Lung microvascular endothelial cell (primary cell): ENCODE results near the gene SCTR. TPM values are rescaled to one million over a fixed set of nuclear protein-coding genes. Genes with fewer than 3 reads are reported as not detected.
A peak's percentile ranks its signal among the peaks of the same experiment; 100 is the strongest.

ENCODE experiments used
- DNase-seq, 2 donors: peaks; one replicate each; pipeline versions ENCODE4 v3.0.0 to v3.0.0-alpha.2; 2010; ENCODE audit warnings: low read depth in 2 of 2
- total RNA-seq: library from RNA; depleted of rRNA; stranded (reverse); fragments of >200 nt; gene quantifications from 2 replicates; pipeline ENCODE4 v1.2.1, GENCODE V29; 2014

Gene SCTR
- total RNA-seq, 1 donor from 2014 or later = not detected

DNA sequence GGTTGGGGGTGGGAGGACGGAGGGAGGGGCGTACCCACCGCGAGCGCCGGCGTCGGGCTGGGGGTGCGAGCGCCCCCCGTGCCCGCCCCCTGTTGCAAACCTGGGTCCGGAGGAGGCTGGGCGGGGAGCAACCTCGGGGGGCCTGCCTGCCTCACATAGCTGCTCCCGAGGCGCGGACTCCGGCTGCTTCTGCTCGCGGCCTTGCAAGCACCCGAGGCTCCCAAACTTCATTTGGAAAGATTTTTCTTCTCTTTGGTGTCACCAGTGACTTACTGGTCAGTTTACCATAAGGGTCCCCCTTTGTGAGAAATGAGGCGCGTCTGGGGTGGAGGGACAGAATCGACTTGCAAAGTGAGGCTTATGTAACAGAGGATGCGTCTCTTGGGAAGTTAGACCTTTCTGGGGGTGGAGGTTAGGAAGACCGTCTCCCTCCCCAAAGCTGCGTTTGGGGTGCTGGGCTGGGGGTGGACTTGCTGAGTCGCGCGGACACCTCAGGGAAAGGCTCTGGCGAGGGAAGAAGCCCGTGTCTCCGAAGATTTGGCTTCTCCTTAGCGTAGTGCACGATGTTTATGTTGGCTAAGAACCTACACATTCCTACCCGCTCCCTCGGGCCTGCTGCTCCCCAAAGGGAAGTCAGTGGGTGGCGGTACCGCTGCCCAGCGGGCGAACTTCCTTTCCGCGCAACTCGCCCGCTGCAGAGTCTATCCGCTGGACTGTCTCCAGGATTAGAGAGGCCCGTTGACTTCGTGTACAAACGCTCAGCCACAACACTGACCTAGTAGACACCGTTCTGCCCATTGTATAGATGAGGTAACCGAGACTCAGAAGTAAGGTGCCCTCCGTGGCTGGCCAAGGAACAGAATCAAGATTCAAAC, 92.1 kb downstream of the SCTR start:
- DNase-seq = peak in 1 of 2 donors; percentile 10

DNA sequence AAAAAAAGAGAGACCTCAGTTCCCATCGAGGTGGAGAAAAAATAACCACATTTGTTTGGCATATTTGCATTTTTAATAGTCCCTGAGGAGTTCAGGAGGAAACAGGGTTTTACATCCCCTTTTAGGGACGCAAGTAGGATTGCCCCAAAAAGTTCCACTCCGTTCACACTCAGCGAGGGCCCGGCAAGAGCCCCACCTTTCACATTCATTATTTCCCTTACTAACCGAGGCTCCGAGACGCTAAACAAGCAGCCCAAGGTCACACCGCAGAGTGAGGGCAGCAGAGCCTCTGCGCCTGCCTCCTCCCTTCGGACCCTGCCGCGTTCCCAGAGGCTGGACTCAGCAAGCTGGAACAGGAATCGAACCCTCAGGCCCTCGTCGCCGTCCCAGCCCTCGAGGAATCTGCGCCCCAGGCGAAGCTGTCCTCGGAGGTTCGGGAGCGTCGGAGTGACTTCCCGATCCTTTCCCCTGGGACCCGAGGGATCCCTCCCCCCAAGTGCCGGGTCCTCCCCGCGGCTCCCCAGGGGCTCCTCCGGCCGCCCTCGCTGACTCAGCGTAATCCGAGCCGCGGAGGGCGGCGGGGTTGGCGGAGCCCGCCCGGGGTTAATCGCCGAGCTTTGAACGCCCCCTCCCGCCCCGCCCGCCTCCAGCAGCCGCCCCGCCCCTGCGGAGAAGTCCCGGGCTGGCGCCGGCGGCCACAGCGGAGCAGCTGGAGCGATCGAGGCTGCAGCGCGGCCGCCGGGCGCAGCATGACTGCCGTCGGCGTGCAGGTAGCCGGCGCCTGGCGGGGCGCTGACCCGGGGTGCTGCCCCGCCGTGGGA, 92.9 kb downstream of the SCTR start, which contains the start of gene TMEM37:
TMEM37 (plus strand) TSS at position 700 of the 821 bp plus-strand sequence; CDS start at position 750, 50 bp downstream.
- DNase-seq = peak; percentile 13 to 49

DNA sequence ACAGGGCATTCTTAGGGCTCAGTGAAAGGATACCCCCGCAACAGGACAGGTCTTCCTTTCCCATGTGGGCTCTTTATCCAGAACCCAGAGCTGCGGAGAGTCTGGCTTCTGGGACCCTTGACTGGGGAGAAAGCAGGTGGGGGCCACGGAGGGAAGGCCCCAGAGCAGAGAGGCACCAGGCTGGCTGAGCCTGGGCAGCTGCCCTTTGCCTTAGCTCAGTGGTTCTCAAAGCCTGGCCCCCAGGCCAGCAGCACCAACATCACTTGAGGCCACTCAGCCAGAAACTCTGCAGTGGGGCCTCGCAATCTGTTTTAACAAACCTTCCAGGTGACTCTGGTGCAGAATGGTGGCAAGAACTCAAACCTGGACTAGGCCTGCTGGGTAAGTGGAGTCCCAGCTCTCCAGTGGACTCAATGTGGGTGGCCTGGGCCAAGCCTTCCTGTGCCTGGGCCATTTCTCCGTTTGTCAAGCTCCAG, 94.2 kb downstream of the SCTR start:
- DNase-seq = no peak

DNA sequence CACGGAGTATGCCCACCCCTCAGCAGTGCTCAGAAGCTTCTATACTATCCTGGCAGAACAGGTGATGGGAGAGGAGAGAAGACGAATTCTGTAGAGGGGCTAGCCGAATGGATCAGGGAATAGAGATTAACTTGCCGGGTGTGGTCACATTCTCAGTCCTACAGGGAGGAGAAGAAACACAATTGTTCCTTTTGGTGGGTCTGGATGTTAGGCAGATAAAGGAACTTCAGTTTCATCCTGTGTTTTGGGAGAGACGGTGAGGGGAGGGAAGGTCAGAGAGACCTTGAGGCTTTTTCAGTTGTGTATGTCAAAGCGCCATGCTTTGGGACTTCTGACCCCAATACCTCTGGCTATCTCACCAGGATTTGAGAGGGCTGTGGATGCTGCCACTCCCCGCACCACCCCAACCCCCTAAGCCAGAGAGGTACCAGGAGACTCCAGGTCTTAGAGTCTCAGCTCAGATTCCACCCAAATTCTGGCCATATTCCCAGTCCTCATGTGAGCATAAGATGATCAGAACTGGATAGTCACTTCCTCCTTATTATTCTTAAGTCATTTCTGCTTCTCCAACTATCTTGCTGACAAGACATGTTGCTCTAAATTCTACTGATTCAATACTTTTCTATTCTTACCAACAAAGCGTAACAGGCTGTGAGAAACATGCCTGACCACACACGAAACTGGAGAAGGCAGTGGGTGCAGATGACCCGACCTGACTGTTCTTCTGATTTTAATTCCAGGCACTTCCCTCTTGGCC, 94.9 kb downstream of the SCTR start:
- no peak for DNase-seq

DNA sequence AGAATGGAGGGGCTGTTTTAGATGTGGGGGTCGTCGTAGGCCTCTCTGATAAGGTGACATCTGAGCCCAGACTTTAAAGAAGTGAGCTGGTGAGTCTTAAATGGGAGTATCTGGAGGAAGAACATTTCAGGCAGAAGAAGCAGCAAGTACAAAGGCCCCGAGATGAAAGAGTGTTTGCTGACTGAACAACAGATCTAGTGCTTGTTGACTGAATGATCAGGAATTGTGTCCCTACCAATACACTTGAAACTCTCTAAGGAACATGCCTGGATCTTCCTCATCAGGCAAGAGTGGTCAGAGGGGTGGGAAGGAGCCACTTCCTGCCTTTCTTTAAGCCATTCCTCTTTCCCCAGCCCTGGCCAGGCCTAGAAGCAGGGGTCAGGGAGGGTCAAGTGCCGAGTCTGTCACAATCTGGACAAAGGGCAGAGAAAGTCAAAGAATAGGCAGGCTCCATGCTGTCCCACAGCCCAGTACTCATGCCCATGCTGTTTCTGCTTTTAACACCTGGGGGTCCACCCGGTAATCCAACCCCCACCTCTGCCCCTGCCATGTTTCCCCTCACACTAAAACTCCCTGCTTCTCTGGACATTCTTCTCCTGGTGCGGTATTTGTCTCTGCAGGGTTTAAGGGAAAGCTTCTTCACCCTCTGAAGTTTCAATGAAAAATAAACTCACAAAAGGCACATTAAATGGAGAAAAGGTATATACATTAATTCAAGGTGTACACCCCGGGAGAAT, 95.6 kb downstream of the SCTR start:
- DNase-seq = no peak

DNA sequence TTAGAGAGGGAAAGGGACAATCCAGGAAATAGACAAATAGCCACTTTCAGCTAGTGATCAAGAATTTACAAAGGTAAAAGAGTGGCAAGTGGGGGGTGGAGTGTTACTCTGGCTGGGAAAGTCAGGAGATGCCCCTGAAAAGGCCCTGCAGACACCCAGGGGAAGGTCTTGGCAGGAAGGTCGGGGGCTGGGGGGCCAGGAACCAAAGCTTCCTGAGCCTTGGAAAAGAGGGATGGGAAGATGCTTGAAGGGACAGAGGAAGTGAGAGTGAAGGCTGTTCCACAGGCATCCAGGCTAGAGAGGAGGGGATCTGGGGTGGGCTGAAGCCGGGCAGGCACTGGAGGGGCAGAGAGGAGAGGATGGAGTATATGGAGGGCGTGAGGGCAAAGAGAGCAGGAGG, 96.5 kb downstream of the SCTR start:
- DNase-seq = no peak

DNA sequence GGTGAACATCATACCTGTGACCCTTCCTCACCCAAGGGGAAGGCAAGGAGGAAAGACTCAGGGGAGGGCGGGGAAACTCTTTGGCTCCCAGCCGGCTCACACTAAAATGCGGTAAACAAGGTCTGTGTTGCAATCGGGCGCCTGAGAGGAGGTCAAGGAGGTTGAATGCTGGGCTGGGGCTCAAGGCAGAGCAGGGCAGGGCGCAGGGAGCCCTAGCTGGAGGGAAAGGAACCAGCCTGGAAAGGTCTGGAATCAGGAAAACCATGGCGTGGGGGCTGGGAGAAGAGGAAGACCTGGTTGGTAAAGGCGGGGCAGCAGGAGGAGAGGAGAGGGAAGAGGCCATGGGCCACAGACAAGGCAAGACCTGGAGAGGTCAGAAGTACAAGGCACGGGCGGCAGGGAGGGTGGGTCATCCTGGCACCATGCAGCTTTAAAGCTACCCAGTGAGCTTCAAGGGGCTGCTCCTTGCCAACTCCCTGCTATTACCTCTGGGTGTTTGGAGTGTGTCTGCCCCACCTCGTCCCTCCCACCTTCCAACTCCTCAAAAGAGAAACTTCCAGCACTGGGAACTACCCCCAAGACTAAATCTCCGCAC, 97.4 kb downstream of the SCTR start:
- DNase-seq = no peak

DNA sequence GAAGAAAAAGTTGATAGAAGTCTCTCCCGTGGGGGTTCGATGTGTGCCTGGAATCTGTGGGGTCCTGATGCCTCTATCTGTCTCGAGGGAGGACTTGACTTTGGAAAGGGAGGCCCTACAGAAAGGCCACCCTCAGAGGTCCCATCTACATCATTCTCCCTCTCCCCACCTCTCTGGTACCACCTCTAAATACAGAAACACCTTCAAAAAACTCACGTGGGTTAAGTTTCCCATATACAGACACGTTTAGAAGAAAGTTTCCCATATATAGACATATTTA, 97.9 kb downstream of the SCTR start:
- DNase-seq = no peak

DNA sequence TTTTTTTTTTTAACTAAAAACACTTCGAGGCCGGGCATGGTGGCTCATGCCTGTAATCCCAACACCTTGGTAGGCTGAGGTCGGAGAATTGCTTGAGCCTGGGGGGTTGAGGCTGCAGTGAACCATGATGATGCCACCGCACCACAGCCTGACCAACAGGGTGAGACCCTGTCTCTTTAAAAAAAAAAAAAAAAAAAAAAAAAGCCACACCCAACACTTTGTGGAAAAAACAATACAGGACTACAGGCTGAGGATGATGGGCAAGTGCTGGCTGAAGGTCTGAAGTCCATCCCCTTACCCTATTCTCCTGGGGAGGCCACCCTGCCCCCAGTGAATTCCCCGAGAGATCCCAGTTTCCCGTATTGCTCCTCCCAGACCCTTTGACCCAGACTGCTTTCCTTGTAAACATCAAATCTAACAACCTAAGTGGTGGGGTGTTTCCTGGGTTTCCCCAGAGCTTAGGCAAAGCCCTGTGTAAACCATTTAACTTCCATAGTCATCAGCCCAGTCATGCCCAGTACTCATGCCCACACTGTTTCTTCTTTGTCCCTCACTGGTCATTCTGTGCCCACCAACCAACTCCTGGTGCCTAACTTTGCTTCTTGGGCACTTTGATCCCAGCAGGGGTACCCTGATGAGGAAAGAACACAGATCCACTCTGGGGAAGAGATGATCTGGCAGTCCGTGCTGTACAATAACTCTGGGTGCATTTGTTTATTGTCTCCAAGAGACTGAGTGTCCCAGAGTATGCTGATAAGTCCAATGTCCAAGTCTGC, 98.5 kb downstream of the SCTR start:
- no peak for DNase-seq

DNA sequence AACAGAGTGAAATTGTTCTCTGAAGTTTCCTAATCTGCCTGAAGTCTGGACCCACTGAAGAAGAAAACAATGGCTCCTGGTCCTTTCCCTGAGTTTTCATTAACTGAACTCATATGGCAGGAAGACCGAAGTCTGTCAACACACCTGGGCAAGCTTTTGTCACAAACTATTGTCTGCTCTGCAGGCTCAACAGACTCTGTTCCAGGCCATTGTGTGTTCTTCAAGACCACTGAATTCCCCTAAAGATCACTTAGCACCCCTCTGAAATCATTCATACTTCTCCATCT, 99.2 kb downstream of the SCTR start:
- DNase-seq = no peak

DNA sequence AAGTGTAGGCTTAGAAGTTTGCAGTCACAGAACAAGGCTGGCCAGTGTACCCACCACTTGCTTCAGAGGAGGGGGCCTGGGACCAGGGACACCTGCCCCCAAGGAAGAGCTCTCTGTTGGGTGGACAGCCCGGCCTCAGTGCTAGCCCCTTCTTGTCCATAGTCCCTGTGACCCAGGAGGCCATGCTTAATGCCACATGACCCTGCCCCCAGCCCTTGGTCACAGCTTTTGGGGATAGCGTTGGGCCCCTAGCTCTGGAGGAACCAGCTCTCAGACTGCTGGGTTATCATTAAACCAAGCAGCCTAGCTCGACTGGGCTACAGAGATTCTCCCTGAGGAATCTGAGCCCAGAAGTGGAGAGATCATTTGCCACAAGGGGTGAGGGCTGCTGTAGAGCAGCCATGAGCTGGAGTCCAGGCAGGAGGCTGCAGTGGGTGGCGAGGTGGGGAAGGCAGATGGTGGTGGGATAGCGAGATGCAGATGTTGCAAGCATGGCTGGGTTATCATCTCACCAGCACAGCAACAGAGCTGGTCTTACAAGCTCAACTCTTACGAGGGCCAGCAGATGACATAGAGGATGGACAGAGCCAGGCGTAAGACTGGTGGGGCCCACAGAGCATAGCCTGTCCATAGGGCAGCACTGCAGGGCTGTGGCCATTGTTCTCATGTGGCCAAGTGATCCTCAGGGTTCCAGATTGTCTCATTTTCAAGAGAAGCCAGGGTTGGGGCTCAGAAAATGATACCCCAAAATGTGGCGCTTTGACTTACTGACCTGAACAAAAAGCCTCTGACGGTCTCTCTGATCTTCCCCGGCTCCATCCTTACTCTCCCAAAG, 99.8 kb downstream of the SCTR start:
- DNase-seq = no peak

DNA sequence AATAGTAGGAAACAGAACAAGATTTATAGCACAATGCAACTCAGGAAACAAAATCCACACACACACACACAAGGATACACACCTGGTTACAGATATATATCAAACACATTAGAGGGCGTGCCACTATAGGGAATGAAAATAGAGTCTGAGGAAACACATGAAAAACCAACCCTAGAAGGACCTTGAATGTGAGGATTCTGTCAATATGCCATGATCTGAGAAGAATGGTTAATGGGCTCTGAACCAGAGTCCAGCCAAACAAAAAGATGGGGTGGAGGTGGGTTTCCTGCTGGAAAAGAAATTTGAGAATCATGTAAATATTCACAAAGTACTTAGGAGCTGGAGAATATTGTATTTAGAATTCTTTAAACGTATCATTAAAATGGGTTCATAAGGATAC, 100.5 kb downstream of the SCTR start:
- no peak for DNase-seq

DNA sequence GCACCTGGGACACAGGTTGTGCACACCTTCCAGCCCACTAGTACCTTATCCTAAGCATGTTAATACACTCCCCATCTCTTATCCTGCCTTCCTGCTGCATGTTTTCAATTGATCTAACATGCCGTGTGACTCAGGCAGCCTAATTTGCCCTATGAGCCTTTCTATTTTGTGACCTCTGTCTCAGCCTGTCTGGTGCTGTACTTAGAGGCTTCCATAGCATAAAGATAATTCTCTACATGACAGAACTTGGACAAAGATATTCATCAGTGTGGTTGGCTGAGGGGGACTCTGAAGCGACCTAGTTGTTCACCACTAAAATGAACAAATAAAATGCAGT, 101.2 kb downstream of the SCTR start:
- DNase-seq = no peak

DNA sequence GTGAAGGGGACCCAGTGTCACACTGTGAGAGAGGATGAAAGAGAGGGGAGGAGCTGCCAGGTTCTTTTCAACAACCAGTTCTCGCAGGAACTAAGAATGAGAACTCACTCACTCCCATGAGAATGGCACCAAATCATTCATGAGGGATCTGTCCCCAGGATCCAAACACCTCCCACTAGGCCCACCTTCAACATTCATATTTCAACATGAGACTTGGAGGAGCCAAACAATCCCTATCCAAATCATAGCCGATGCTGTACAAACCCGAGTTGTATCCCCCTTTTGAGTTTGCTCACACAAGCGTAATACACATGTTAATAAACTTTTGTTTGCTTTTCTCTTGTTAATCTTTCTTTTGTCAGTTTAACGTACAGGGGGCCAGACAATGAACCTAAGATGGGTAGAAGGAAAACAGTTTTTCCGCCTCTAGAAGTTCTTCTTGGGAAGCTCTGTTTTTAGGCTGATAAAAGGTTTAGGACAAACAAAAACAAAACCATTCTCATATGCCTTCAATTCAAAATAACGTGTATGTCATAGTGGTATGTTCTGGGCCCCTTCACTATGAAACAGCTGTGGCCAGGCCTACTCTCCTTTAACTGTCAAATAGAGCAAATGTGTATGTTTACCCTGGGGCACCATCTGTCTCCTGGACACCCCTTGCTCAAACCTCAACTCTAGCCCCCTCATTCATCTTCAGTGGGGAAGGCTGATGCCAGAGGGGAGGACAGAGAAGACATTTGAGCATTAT, 101.7 kb downstream of the SCTR start:
- no peak for DNase-seq

DNA sequence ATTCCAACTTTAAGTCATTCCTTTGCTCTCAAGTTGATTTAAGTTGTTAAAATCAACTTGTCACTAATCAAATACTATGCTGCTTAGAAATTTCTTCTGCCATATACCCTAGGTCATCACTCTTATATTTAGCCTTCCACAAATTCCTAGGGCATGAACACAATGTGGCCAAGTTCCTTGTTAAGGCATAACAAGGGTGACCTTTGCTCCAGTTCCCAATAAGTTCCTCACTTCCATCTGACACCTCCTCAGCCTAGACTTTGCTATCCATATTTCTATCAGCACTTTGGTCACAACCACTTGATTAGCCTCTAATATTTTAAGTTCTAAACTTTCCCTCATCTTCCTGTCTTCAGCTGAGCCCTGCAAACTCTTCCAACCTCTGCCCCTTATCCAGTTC, 102.5 kb downstream of the SCTR start:
- no peak for DNase-seq

DNA sequence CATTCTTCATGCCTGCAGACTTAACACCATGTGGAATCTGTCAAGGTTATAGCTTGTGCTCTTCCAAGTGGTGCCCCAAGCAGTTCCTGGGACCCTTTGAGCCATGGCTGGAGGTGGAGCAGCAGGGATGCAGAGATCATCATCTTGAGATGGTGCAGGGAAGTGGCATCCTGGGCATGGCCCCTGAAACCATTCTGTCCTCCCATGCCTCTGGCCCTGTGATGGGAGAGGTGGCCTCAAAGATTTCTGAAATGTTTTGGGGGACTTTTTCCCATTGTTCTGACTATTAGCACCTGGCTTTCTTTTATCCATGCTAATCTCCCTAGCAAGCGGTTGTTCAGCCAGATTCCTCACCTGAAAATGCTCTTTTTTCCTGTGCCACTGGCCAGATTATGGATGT, 103.0 kb downstream of the SCTR start:
- DNase-seq = no peak

DNA sequence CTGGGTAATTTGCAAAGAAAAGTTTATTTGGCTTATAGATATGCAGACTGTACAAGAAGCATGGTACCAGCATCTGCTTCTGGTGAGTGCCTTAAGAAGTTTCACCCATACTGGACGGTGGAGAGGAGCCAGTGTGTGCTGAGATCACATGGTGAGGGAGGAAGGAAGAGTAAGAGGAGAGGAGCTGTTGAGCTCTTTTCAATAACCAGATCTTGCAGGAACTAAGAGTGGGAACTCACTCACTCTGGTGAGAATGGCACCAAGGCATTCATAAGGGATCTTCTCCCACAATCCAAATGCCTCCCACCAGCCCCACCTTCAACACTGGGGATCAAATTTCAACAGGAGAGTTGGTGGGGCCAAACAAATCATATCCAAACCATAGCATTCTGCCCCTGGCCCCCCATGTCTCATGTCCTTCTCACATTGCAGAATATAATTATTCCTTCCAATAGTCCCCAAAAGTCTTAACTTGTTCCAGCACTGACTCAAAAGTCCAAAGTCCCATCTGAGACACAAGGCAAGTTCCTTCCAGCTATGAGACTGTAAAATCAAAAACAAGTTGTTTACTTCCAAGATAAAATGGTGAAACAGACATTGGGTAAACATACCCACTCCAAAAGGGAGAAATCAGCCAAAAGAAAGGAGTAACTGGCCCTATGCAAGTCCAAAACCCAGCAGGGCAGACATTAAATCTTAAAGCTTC, 104.3 kb downstream of the SCTR start:
- no peak for DNase-seq

DNA sequence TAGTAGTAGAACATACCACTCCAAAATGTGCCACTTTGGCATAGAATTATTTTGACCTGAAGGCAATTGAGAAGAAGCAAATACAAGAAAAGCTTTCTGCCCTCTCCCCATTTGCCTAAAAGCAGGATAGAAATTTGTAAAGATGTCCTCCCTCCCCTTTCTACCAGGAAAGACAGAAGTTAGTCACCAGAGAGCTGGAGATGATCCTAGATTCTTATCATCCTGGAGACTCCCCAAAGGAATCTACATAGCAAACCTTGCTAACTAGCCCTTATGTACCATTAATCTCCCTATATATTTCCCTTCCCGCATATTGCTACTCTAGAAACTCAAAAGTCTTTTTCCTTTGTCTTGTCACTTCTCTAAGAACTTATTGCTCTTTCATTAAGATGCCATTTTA, 105.2 kb downstream of the SCTR start:
- DNase-seq = no peak
